ENCODE data around the gene KRT25.

The KRT25 gene

GRCh38 chr17:40720899-40721298, 34.2 kb downstream of the KRT25 start:
- no peak for FAIRE-seq
- no peak for DNase-seq (ENCODE audit: insufficient read length, low spot score)
- TF ChIP-seq CTCF (IDR thresholded peaks at IDR 0.05; ENCODE audit: insufficient read depth, missing control alignments): no peak

GRCh38 chr17:40718930-40719329, 36.2 kb downstream of the KRT25 start:
- no peak for FAIRE-seq
- no peak for TF ChIP-seq CTCF (IDR thresholded peaks at IDR 0.05; ENCODE audit: insufficient read depth, missing control alignments)
- DNase-seq (ENCODE audit: insufficient read length, low spot score): no peak

- no peak for TF ChIP-seq CTCF (IDR thresholded peaks at IDR 0.05; ENCODE audit: insufficient read depth, missing control alignments)
- DNase-seq (ENCODE audit: insufficient read length, low spot score): no peak
- no peak for FAIRE-seq
Measured at GRCh38 chr17:40717776-40718175, 37.4 kb downstream of the KRT25 start.

GRCh38 chr17:40714473-40714872, 40.7 kb downstream of the KRT25 start:
- FAIRE-seq (no peak), DNase-seq (ENCODE audit: insufficient read length, low spot score) (no peak)
- TF ChIP-seq CTCF (IDR thresholded peaks at IDR 0.05; ENCODE audit: insufficient read depth, missing control alignments): no peak

GRCh38 chr17:40707745-40708144, 47.4 kb downstream of the KRT25 start:
- no peak for DNase-seq (ENCODE audit: insufficient read length, low spot score)
- FAIRE-seq: no peak
- no peak for TF ChIP-seq CTCF (IDR thresholded peaks at IDR 0.05; ENCODE audit: insufficient read depth, missing control alignments)

- FAIRE-seq (no peak), DNase-seq (ENCODE audit: insufficient read length, low spot score) (no peak)
- TF ChIP-seq CTCF (IDR thresholded peaks at IDR 0.05; ENCODE audit: insufficient read depth, missing control alignments): no peak
Measured at GRCh38 chr17:40705584-40705983, 49.5 kb downstream of the KRT25 start.

- no peak for FAIRE-seq
- TF ChIP-seq CTCF (IDR thresholded peaks at IDR 0.05; ENCODE audit: insufficient read depth, missing control alignments): no peak
- no peak for DNase-seq (ENCODE audit: insufficient read length, low spot score)
Measured at GRCh38 chr17:40703652-40704051, 51.5 kb downstream of the KRT25 start, which contains the start of gene KRT24. TSS of gene KRT24 (minus strand) at chr17:40703752. CDS start at chr17:40703693, 59 bp downstream.
